Measurements from ENCODE around the gene IBA57.

IBA57 gene

DNA sequence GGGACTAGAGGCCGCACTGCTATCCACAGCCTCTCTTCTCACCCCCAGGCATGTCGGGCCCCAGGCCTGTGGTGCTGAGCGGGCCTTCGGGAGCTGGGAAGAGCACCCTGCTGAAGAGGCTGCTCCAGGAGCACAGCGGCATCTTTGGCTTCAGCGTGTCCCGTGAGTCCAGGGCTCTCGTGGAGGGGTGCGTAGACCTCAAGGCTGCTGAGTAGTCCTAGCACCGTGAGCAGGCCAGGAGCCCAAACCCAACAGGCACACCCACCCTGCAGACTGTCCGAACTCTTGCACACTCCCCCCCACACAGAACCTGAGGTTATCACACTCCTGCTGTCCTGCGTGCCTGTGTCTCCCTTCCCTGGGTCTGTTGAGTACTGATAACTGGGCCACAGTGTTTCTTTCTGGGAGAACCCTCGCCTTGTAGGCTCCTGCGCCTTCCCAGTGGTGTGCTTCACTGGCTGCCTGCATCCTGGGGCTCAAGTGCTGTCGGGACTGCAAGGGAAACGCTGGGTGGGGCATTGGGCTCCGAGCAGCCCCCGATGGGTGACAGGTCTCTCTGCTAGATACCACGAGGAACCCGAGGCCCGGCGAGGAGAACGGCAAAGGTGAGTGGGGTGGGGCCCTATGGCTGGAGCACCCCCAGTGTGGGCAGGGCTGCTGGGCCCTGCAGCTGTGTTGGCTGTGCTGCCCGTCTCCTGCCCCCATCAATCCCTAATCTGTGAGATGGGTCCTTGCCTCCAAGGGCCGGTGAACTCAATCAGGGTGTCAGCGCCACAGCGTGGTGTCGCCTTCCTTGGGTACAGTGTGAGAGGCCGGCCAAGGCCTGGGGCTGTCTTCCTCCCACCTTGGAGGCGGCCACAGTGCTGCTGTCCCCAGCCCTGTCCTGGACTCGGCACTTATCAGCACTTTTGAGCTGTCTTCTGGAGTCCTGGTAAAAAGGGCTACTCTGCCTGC is 19.9 kb upstream of the IBA57 start:
- DNase-seq, result no peak

- no peak for DNase-seq
Observed at GRCh38 chr1:228146417-228147150, 19.0 kb upstream of the IBA57 start.

DNA sequence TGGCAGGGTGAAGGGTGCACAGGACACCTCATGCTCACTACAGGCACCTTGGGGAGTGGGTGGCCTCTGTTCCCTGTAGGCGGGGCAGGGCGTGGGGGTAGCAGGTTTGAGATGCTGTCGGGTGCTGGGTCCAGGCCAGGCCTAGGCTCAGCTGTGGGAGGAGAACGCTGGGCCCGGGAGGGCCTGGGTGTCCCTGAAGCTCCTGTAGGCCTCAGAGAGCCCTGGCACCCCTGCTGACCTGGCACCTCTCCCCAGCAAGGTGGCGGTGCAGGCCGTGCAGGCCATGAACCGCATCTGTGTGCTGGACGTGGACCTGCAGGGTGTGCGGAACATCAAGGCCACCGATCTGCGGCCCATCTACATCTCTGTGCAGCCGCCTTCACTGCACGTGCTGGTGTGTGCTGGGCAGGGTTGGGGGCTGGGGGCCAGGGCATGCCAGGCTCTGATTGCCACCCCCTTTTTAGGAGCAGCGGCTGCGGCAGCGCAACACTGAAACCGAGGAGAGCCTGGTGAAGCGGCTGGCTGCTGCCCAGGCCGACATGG is 18.4 kb upstream of the IBA57 start:
- no peak for DNase-seq

DNA sequence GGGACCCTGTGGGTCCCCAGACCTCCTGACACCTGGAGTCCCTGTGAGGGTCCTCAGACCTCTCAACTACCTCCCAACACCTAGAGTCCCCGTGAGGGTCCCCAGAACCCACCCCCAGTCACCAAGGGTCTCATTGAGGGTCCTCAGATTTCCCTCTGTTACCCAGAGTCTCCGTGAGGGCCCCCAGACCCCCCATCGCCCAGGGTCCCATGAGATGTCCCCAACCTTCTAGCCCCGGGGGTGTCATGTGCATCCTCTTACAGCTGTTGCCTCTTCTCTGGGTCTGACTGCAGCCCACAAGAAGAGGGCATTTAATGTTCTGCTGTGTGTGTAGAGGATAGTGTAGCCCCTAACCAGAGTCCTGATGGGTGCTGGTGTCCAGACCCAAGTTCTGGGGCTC is 17.8 kb upstream of the IBA57 start:
- DNase-seq, result no peak

DNA sequence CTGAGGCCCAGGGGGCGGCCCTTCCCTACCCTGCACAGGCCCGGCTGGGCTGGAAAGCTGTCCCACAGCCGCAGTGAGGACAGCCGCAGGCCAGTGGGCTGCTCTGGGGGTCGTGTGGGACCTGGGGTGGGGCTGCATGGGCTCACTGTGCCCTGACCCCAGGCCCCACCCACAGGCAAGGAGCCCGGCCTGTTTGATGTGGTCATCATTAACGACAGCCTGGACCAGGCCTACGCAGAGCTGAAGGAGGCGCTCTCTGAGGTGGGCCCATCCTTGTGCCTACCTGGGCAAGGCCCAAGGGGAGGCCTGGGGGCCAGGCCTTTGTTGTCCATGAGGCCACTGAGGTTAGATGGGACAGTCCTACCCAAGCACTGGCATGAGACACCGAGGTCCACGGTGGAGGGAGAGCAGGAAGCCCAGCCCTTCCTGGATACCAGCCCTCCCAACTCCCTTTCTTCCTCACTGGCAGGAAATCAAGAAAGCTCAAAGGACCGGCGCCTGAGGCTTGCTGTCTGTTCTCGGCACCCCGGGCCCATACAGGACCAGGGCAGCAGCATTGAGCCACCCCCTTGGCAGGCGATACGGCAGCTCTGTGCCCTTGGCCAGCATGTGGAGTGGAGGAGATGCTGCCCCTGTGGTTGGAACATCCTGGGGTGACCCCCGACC is 17.3 kb upstream of the IBA57 start:
- DNase-seq, result no peak

GRCh38 chr1:228148935-228149405 is 16.6 kb upstream of the IBA57 start:
- DNase-seq, result no peak

DNA sequence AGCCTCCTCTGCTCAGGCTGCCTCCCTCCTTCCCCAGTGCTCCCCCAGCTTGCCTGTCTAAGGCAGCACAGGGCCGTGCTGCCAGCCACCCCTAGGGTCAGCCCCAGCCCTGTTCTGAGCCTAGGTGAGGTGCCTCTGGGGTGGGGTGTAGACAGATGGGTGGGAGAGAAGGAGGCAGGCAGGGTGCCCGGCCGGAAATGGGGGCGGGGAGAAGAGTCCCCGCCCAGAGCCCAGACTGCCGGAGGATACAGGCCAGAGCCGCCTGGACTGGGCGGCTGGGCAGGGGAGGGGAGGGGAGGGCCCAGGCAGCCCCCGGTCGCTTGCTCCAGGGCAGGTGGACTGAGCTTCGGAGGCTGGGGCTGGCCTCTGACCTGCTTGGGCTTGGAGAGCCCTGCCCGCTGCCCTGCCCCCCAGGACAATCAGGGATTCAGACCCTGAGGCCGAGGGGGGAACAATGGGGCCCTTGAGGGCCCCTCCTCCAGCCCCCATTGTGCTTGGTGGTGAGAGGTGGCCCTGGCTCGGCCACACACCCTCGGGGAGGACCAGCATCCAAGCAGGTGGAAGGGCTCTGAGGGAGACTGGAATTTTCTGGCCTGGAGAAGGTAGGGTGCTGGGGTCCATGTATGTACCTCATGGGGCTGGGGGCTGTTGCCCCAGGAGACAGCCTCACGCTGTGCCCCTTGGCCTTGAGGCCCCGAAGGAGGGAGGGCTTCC is 16.0 kb upstream of the IBA57 start, which contains the start of gene GJC2:
GJC2 (plus strand) TSS at position 525 of the 714 bp plus-strand sequence. CDS start 7,829 bp downstream, outside the sequence.
- no peak for DNase-seq

DNA sequence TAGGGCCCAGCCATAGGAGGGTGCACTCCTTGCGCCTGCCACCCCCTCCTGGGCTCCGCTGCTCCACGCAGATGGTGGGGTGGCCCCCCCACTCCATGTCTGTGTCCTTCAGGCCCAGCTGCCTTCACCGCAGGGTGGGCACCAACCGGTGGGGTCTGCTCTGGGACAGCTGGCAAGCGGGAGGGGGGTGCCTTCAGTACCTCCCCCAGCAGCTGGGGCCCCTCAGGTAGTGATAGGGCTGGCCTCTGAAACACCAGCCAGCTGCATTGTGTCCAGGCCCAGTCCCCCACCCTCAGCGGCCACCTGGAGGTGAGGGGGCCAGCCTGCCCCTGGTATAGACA is 15.5 kb upstream of the IBA57 start:
- DNase-seq, result no peak

- DNase-seq, result no peak
Observed at GRCh38 chr1:228150461-228151179, 15.0 kb upstream of the IBA57 start.

DNA sequence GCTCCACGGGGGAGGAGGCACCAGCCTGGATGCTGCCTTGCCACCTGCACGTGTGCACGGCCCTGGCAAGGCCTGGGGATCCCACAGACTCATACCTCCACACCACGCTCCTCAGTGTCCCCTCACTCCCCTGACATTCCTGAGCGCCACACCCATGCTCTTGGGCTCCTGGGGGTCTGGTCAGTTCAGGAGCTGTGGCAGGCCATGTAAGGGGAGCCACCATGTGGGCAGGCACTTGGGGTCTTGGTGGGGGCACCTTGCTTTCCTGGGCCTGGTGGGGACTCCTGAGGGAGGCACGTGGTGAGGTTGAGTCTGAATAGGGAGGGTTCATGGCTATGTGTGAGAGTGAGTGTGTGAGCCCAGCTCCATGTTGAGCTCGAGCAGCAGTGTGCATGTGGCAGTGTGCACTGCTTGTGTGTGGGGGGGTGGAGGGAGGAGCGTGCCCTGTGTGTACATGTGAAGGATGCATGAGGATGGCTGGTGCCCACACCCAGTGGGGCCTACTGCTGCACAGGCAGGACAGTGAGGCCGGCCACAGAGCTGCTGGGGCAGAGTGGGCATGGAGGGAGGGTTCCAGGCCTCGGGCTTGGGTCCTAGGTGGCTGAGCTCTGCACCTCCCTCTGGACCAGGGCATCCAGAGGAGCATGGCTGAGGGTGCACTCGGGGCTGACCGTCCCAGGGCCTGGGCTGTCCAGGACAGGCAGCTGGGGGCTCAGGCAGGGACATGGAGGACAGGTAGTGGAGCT is 14.3 kb upstream of the IBA57 start:
- no peak for DNase-seq

DNA sequence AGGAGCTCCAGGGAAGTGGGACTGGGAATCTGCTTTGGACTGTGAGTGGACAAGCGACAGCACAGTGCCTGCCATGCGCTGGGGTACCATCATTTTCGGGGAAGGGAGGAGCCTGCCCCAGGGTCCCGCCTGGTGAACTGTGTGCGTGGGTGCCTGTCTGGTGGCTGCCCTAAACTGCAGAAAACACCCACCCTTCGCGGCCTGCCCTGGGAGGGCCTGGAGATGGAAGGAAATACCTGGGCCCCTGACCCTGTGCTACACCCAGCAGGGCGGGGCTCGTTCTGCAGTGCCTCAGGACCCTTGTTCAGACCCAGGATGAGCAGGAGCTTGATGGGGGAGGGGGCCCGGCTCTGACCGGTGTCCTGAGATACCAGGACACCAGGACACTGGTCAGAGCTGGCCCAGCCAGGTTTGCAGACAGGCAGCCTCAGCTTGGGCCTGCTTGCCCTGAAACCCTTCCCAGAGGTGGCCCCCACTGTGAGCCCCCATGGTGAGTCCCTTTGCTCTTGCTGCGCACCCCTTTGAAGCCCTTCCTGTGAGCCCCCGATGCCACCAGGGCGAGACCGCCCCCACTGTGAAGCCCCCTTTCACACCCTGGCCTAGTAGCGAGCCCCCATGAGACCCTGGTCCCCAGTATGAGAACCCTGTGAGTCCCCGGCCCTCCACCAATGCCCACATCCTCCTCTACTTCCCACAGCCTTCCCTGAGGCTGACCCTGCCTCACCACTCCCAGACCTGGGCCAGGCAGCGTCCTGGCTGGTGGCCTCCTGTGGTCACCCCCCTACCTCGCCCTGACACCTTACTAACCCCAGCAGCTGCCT is 13.3 kb upstream of the IBA57 start:
- no peak for DNase-seq

- no peak for DNase-seq
Observed at GRCh38 chr1:228152918-228153258, 12.7 kb upstream of the IBA57 start.

- DNase-seq, result no peak
Observed at GRCh38 chr1:228154021-228154669, 11.5 kb upstream of the IBA57 start.

- no peak for DNase-seq
Observed at GRCh38 chr1:228154670-228155571, 10.7 kb upstream of the IBA57 start.

DNA sequence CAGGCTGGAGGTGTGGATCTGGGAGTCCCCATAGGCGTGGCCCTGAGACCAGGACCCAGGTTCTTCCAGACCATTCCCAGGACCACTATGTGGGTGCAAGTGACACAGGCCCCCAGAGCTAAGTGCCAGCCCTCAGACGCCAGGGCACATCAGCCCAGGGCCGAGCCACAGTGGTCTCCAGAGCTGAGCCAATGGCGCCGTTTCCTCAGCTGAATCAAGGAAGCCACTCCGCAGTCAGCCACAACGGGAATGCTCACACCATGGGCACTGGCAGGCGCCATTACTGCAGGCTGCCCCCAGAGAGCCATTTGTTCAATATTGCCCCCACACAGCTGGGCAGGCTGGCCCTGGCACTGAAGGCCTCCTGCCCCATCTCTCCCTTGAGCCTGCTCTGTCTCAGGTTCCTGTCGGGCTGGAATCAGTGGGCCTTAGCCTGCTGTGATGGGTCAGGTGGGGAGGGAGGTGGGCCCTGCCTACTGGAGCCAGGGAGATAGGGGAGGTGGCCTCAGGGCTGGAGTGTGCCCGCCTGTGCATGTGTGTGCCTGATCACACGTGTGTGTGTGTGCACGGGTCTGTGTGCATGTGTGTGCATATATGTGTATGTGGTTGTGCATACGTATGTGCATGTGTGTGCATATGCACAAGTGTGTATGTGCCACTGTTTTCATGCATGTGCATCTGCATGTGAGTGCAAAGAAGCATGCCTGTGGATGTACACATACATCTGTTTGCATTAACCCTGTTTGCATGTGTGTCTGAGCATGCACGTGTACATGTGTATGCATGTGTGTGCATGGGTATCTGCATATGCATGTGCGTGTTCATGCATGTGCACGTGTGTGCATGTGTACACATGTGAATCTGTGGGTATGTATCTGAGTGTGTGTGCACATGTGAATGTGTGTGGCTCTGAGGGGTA is 9.7 kb upstream of the IBA57 start:
- DNase-seq, result no peak

DNA sequence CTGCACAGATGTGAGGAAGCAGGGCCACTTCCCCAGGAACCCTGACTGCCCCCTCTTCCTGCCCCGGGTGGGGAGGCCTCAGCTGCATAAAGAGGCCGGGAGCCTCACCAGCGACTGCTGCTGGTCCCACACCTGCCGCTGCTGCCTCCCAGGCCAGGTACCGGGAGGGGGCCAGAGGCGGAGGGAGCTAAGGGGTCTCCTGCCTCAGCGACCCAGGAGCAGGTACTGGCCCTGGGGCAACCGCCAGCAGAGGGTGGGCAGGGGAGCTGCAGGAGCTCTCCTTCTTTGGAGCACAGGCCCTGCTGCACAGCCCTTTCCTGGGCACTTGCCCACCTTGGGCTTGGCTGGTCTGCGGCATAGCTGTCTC is 9.1 kb upstream of the IBA57 start:
- DNase-seq, result no peak

DNA sequence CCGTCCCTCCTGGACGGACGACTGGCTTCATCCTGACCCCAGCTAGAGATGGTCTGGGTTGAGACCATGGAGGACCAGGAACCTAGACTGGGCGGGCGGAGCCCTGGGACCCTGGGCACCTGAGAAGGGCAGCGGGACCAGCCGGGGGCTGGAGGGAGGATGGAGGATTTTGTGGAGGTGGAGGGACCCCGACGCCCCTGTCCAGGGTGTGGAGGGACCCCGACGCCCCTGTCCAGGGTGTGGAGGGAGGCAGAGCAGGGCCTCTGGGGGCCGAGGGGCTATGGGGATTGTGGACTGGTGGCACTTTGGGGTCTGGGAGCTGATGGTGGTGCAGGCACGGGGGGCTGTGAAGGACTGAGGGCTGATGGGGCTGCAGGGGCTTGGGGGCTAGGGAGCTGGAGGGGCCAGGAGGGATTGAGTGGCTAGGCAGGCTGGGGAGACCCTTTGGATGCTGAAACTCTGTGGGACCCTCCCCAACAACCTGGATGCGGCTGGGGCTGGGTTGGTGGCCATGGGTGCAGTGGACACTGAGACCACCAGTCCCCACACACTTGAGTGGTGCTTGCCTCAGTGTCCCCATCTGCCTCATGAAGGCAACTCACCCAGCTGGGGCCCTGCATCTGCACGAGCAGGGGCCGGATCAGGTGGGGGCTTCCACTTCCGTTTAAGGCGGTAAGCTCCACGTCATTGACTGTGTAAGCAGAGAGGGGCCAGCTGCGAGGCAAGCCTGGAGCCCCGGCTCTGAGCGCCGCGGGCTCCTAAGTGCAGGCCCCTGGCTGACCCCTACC is 8.5 kb upstream of the IBA57 start:
- no peak for DNase-seq

All from NCI-H2029 treated with DMSO at 0.1 percent for 48 hours (cell line).